AG08395 (cell line): ENCODE measurements around the gene ANKRD16.
"Not testable (repeated sequence)": the region's sequence is repeated elsewhere in the genome, so short reads cannot be mapped to it uniquely, and the experiment has no call there.

Experiments
- DNase-seq: peaks from one replicate; pipeline ENCODE4 v3.0.0; 2012; ENCODE audit warnings: mixed read lengths, low spot score

Gene ANKRD16

DNA sequence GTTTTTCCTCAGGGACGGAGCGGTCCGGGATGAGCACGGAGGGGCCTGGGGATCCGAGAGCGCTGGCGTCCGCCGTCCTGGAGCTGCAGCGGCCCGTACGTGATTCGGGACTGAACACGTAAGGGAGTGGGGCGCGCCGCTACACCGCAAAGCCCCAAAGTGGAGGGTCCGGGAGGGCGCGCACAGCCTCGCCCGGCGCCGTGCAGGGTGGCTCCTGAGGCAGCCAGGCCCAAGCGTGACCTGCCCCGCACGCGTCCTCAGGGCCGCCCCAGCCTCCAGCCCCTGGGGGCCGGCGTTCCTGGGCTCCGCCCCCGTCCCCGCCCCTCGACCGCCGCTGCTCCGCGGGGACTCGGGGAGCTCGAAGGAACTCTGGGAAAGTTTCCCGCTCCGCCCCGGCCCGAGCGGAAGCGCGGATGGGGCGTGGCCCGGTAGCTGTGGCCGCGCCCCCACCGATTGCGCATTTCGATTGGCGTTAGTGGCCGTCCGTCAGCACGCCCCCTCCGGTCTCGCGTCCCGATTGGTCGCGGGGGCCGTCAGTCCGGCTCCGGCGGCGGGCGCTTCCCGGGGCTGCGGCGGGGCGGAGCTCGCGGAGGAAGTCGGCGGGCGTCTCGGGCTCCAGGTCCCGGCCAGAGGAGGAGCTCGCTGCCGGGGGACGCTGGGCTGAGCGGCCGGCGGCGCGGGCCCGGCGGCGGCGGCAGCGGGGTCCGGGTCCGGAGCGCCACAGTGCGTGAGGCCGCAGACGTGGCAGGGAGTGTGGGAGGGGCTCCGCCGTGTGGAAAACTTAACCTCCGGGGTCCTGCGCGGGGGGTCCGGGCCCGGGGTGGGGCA lies at the start of gene ANKRD16, which contains the start of gene FBH1:
Gene ANKRD16 (minus strand): TSS at position 270 of the 828 bp plus-strand sequence. CDS start 539 bp downstream, outside the sequence.
Gene FBH1 (plus strand): TSS at position 620 of the 828 bp plus-strand sequence. CDS start 103 bp downstream, at position 723.
- peak; percentile 99 for DNase-seq

DNA sequence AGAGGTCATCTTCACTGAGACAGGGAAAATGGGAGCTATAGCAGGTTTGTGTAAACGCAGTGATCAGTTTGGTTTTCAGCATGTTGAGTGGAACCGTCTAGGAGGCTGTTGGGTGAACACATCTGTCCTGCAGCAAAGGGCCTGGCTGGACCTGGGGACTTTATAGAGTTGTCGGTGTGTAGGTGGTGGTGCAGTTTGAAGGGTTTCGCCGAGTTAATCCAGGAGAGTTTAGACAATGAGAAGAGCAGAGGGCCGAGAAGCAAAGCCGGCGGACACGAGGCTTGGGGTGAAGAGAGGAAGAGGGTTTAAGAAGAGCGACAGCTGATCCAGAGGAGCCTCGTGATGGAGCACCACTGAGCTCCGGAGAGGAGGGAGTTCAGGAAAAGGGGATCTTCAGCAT lies 48.6 kb upstream of the ANKRD16 start:
- no peak for DNase-seq

DNA sequence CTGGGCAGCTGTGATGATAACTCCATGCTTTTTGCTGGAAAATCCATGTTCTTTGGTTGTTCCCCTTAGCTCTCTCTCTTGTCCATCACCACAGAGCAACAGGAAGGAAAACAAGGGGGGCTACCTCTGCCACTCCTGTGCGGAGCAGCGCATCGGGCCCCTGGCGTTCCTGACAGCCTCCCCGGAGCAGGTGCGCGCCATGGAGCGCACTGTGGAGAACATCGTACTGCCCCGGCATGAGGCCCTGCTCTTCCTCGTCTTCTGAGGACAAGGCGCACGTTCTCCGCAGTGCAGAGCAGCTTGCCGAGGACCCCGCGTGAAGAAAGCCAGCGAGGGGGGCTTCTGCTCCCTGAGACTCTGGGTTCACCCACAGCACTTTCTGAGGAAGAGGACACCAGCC lies 47.3 kb upstream of the ANKRD16 start:
- DNase-seq: no peak

DNA sequence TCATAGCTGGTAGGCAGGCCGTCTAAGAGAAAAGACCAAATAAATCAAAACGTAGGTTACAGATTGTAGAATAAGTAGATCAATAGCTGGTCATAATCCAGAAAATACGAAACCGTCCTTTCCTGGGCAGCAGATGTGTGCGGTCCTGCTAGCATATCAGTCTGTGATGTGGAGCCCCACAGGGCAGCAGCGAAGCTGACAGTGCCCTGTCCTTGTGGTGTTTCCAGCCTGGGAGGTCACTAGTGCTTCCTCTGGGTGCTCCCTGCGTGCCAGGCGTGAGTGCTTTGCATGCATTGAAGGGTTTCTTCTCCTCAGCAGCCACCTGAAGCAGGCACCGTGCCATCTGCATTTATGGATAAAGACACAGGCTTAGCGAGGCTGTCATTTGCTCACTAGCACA lies 45.9 kb upstream of the ANKRD16 start:
- no peak for DNase-seq

DNA sequence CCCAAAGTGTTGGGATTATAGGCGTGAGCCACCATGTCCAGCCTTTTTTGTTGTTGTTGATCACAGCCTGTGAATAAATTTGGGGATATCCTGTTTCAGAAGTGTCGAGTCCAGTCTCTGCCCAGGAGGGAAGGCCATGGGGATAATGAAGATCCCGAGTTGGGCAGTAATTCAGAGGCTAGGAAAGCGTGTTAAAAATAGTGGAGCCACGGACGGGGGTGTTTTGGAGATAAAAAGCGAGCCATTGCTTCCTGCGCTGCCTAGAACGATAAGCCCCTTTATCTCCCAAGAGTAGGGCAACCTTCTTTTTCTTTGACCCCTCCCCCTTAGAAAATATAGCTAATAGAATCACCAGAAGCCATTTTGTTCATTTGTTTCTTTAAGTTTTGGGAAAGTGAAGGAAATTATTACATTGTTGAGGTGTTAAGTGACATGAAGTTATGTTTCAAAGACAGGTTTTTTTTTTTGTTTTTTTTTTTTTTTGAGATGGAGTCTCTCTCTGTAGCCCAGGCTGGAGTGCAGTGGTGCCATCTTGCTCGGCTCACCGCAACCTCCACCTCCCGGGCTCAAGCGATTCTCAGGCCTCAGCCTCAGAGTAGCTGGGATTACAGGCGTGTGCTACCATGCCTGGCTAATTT lies 44.3 kb upstream of the ANKRD16 start:
- DNase-seq: no peak

DNA sequence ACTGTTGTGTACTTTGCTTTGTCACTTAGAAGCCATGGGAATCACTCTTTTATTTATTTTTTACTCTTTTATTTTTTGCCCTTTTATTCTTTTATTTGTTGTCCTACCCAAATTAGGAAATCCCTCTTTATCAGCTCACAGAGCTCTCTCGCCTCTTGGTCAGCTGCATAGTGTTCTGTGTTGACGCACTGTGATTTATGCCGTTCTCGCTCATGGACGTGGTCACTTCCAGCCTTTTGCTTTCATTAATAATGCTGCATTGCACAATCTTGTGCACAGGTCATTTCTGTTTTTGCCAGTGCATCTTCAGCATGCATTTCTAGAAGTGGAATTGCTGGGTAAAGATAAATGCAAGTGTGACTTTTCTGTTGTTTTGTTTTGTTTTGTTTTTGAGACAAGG lies 42.7 kb upstream of the ANKRD16 start:
- DNase-seq: no peak

DNA sequence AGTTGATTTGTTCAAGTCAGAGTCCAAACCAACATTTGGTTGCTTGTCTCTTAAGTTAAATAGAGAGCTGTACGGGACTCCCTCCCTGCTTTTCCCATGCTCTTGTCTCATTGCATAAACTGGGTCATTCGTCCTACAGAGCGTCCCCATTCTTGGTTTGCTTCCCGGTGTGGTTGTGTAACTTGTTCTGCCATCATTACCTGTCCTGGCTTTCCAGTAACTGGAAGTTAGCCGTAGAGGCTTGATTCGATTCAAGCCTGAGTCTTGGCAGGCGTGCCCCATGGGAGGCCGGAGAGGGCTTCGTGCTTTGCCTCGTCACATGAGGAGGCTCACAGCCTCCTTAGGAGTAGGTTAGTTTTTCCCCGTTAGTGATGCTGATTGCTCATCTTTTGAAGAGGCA lies 40.6 kb upstream of the ANKRD16 start:
- DNase-seq: no peak

DNA sequence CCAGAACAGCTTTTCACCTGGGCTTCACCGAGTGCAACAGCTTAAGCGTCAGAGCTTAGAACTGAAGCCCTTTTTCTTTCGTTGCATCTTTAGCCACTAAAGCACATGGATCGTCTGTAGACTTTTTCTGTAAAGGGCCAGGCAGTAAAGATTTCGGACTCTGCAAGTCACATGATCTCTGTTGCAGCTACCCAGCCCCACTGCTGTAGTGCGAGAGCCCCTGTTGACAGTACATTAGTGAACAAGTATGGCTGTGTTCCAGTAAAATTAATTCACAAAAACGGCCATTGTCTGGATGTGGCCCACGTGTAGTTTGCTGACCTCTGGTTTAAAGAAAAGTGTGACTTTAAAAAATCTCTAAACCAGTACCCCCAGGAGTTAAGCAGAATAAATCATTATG lies 39.7 kb upstream of the ANKRD16 start:
- no peak for DNase-seq

DNA sequence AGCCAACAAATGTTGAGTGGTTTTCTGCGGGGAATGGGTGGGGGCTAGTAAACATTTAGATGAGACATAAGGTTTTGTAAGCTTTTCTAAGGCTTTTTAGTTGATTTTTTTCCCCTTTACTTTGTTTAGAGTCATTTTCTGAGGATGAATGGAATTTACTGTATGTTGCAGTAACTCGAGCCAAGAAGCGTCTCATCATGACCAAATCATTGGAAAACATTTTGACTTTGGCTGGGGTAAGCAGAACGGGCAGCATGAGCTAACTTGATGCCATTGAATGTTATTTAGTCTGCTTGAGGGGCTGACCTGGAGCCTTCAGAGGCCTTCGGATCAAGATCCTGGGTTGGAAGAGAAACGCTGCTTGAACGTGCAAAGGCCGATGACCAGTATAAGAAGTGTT lies 37.6 kb upstream of the ANKRD16 start:
- DNase-seq: peak; percentile 82

DNA sequence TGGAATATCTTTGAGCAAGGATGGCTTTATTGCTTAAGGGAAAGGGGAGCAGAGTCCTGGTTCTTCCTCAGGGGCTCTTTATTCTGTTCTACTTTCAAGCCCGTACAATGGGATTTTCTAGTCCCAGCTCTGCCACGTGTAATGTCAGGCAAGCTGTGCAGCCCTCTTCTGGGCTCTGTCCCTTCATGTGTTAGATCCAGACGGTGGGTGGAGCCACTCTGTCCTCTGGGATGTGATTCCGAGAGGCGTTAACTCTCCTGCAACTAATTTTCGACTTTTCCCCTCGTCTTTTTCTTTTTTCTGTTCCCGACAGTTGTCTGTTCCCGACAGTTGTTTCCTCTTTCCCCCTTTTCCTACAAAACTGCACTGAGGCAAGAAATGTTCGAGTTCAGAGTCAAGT lies 35.2 kb upstream of the ANKRD16 start:
- DNase-seq: no peak

DNA sequence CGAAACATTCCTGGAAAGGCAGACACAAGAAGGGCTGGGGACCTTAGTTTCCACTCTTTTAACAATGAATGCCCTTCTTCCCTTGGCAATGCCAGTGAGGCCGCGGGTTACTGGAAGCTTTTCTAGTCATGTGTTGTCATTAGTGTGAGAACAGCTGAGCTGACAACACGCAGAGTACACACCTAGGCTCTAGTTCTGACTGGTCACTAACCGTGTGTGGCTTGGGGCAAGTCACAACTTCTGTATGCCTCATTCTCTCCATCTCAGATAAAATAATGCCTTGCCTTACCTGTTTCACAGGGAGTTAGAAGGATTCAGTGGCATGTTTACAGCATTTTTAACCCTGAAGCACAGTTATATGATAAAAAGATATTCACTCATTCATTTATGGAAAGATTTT lies 32.1 kb upstream of the ANKRD16 start:
- DNase-seq: no peak

DNA sequence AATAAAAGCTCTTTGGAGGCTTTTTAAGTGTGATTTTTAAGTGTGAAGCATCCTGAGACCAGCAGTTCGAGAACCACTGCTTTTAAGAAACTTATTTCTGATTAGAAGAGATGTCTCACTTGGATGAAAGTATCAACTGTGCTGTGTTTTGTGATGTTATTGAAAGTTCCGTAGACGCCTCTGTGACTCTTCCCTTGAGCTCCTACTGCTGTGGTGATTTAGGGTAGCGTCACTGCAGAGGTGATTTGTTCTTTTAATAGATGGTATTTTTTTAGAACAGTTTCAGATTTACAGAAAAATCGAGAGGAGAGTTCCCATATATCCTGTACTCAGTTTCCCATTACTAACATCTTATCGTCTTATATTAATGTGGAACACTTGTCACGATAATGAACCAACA lies 29.9 kb upstream of the ANKRD16 start:
- DNase-seq: no peak

DNA sequence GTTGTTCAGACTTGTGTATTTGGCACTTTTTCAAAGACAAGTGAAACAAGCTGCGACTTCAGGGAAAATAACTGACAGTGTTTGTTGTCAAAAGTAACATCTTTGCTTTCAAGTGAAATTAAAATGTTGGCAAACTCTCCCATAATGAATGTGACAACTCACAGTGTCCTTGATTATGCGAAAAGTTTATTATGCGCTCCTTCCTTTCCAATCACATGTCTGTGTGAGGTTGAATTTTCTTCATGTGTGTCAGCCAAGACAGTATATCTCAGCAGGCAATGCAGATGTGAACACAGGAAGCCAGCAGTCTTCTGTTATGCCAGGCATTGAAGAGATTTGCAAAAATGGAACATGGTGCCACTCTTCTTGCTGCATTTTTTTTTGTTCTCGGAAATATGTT lies 29.1 kb upstream of the ANKRD16 start:
- DNase-seq: no peak

DNA sequence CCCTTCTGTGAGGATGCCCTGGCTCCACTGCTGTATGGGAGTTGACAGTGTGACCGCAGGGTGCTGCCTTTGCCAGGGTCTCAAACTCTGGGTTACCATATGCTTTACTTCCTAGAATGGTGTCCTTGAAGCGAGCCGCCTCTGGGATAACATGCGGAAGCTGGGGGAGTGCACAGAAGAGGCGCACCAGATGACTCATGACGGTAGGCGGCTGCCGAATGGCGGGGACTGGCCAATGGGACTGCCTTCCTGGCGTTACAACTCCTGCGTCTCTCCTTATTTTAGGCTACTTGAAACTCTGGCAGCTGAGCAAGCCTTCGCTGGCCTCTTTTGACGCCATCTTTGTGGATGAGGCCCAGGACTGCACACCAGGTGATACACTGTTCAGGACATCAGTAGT lies 27.6 kb upstream of the ANKRD16 start:
- DNase-seq: no peak

DNA sequence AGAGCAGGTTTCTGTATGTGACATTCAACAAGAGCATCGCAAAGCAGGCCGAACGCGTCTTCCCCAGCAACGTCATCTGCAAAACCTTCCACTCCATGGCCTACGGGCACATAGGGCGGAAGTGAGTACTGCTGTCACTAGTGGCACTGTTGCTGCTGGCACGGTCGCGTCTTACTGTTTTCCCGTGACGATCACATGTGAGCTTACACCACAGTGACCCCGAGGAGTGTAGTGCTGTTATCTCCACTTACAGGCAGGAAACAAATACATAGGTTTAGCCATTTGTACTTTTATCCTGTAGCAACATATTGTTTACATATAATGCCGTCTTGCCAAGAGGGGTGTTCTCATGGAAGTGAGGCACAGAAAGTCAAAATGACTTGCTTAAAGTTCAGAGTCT lies 25.8 kb upstream of the ANKRD16 start:
- no peak for DNase-seq

DNA sequence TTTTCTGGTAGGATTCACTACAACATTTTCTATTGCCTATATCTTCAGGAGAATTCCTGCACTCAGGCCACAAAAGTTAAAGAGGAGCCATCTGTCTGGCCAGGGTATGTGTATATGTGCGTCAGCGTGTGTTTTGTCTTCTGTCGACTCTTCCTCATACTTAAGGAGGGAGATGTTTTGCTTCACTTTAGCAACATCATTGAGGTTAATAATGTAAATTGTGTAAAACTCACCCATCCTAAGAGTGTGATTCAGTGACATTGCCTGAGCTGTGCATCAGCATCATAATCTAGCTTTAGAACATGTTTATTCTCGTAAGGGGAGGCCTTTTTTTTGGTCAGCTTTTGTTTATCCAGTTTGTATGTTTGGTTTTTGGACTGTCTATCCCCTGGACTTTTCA lies 24.0 kb upstream of the ANKRD16 start:
- DNase-seq: no peak

DNA sequence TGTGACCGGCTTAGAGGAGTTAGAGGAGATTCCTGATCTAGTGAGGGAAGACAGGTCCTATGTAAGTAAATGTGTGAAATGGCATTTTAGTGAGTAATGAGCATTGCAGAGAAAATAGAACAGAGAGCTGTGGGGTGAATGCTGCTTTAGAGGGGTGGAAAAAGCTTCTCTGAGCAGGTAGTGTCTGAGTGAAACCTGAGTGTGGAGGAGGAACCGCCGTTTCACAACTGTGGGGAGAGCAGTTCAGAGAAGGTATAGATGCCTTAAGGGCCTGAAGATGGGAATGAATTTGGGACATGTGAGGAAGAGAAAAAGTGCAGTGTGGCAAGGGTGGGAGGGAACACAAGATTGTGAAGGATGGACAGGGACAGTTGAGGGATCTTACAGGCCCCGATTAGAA lies 22.0 kb upstream of the ANKRD16 start:
- DNase-seq: no peak

DNA sequence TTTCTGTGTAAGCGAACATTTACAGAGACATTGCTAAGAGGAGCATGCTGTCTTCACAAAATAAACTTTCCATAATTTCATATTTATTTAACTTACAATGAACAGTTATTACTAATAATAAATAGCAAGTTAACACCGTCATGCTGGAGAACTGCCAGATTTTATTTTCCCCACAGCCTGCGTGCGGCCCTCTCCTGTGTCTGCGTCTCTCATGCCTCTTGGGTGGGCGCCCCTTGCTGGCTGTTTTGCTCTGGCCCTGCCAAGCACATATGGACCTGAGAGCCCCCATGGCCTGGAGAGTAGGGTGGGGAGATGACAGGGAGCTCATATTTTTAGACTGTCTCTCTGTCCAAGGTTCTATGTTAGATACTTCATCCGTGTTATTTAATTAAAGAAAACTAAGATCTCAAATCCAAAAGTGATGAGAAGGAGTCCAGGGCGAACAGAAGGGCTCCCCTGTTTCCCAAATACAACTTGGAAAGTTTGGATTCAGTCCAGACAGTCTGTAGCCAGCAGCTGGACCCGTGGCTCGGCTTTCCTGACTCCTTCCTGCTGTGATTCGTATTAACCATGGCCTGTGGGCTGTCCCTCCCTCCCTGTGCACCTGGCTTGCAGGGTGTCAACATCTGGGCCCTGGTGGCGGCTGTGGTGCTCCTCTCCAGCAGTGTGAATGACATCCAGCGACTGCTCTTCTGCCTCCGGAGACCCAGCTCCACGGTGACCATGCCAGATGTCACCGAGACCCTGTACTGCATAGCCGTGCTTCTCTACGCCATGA lies 20.8 kb upstream of the ANKRD16 start:
- DNase-seq: no peak

DNA sequence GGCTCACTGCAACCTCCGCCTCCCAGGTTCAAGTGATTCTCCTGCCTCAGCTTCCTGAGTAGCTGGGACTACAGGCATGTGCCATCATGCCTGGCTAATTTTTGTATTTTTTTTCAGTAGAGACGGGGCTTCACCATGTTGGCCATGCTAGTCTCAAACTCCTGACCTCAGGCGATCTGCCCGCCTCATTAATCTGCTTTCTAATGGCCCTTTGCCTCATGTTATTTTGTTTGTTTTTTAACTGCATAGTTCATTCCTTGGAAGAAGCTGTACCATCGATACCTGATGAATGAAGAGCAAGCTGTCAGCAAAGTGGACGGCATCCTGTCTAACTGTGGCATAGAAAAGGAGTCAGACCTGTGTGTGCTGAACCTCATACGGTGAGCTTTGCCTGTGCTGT lies 19.0 kb upstream of the ANKRD16 start:
- DNase-seq: not testable (repeated sequence)

DNA sequence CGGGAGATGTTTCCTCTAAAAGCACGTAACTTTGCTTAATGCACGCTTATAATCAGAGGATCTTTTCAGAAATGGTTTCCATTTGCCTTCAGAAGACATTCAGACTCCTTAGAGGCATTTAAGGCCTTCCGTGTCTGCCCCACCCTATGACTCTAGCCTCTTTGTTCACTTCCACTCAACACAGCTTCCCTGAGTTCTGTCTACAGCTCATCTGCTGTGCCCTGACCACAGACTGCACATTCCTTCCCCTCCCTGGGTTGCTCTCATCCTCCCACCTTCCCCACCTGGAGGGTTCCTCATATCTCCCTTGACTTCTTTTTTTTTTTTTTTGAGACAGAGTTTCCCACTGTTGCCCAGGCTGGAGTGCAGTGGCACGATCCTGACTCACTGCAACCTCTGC lies 17.0 kb upstream of the ANKRD16 start:
- no peak for DNase-seq

DNA sequence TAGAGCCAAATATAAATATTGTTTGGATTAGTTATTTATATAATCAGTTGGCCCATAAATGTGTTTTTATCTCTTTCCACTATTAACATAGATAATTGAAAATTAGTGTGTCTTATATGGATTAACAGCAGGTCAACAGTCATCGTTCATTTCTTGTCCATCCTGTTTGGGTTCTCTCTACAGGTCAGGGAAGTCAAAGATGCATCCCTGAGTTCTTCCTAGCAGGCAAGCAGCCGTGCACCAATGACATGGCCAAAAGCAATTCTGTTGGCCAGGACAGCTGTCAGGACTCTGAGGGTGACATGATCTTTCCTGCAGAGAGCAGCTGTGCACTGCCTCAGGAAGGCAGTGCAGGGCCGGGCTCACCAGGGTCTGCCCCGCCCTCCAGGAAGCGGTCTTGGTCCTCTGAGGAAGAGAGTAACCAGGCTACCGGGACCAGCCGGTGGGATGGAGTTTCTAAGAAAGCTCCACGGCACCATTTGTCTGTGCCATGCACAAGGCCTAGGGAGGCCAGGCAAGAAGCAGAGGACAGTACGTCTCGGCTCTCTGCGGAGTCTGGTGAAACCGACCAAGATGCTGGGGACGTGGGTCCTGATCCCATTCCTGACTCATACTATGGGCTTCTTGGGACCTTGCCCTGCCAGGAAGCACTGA lies 16.3 kb upstream of the ANKRD16 start:
- DNase-seq: no peak

DNA sequence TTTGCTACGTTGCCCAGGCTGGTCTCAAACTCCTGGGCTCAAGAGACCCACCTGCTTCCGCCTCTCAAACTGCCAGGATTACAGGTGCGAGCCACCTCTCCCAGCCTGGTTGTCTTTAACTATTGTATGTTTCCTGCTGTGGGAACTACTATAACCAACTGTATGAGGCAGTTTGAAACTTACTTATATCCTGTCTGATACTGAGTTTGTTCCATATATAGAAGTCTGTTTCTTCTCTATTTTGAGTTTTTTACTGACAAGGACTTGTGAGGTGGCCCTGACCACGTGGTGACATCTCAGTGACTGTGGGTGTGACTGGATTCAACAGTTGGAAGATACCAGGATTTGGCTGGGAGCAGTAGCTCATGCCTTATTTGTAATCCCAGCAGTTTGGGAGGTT lies 14.5 kb upstream of the ANKRD16 start:
- no peak for DNase-seq
